ENCODE measurements around the gene THSD7A.

THSD7A gene, protein sequence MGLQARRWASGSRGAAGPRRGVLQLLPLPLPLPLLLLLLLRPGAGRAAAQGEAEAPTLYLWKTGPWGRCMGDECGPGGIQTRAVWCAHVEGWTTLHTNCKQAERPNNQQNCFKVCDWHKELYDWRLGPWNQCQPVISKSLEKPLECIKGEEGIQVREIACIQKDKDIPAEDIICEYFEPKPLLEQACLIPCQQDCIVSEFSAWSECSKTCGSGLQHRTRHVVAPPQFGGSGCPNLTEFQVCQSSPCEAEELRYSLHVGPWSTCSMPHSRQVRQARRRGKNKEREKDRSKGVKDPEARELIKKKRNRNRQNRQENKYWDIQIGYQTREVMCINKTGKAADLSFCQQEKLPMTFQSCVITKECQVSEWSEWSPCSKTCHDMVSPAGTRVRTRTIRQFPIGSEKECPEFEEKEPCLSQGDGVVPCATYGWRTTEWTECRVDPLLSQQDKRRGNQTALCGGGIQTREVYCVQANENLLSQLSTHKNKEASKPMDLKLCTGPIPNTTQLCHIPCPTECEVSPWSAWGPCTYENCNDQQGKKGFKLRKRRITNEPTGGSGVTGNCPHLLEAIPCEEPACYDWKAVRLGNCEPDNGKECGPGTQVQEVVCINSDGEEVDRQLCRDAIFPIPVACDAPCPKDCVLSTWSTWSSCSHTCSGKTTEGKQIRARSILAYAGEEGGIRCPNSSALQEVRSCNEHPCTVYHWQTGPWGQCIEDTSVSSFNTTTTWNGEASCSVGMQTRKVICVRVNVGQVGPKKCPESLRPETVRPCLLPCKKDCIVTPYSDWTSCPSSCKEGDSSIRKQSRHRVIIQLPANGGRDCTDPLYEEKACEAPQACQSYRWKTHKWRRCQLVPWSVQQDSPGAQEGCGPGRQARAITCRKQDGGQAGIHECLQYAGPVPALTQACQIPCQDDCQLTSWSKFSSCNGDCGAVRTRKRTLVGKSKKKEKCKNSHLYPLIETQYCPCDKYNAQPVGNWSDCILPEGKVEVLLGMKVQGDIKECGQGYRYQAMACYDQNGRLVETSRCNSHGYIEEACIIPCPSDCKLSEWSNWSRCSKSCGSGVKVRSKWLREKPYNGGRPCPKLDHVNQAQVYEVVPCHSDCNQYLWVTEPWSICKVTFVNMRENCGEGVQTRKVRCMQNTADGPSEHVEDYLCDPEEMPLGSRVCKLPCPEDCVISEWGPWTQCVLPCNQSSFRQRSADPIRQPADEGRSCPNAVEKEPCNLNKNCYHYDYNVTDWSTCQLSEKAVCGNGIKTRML (N-terminal part only)

DNA sequence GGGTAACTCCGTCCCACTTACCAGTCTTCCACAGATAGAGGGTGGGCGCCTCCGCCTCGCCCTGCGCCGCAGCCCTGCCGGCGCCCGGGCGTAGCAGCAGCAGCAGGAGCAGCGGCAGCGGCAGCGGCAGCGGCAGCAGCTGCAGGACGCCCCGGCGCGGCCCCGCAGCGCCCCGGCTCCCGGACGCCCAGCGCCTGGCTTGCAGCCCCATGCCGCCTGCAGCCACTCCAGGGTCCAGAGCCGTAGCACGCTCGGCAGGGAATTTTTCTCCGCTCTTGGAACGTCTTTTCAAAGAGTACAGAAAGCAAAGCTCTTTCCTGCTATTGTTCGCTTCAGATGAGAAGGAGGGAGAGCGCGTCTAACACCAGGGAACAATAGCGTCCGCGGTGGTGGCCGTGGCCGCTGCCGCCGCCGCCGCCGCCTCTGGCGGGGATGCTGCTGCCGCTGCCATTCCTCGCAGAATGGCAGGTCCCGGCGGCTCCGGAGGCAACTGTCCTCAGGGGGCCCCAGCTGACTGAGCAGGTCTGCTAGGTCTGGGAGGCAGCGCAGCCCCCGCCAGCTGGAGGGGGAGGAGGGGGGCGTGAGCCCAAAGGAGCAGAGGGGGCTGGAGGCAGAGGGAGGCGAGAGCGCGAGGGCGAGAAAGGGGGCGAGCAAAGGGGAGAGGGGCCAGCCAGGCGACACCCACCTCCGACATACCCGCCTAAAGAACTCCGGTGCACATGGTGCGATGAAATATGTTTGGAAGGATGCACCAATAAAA, at the start of gene THSD7A:
Gene THSD7A, minus strand, starts transcription at position 463 of the 760 bp plus-strand sequence. Its CDS starts 252 bp downstream, at position 211.
- TF ChIP-seq, protein P1, sequence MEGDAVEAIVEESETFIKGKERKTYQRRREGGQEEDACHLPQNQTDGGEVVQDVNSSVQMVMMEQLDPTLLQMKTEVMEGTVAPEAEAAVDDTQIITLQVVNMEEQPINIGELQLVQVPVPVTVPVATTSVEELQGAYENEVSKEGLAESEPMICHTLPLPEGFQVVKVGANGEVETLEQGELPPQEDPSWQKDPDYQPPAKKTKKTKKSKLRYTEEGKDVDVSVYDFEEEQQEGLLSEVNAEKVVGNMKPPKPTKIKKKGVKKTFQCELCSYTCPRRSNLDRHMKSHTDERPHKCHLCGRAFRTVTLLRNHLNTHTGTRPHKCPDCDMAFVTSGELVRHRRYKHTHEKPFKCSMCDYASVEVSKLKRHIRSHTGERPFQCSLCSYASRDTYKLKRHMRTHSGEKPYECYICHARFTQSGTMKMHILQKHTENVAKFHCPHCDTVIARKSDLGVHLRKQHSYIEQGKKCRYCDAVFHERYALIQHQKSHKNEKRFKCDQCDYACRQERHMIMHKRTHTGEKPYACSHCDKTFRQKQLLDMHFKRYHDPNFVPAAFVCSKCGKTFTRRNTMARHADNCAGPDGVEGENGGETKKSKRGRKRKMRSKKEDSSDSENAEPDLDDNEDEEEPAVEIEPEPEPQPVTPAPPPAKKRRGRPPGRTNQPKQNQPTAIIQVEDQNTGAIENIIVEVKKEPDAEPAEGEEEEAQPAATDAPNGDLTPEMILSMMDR (IDR thresholded peaks at IDR 0.05; ENCODE audit: borderline replicate concordance, control extremely low read depth, extremely low read depth, insufficient read depth, missing control alignments) = no peak
- in situ Hi-C loops (cut with MboI; ENCODE audit: low sequenced_read_pairs, unreplicated experiment) = no loop called here
- DNase-seq (ENCODE audit: low spot score) = peak; percentile 37

DNA sequence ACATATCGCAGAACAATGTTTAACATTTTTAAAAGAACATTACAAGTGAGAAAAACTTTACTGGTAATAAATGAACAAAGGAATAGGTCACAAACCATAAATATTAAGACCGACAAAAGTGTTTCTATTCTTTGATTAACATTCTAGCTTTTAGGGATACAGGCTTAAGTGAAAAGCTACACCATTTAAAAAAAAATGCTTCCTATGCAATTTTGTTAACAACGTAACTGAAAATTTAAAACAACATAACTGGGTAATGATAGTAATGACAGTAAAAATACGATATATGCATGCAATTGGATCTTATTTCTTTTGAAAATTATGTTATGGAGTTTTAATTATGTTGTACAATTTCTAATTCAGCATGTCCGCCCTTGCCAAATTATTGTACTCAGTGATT, 49.7 kb upstream of the THSD7A start:
- TF ChIP-seq, protein P1 (IDR thresholded peaks at IDR 0.05; ENCODE audit: borderline replicate concordance, control extremely low read depth, extremely low read depth, insufficient read depth, missing control alignments) = no peak
- in situ Hi-C loops (cut with MboI; ENCODE audit: low sequenced_read_pairs, unreplicated experiment) = no loop called here

DNA sequence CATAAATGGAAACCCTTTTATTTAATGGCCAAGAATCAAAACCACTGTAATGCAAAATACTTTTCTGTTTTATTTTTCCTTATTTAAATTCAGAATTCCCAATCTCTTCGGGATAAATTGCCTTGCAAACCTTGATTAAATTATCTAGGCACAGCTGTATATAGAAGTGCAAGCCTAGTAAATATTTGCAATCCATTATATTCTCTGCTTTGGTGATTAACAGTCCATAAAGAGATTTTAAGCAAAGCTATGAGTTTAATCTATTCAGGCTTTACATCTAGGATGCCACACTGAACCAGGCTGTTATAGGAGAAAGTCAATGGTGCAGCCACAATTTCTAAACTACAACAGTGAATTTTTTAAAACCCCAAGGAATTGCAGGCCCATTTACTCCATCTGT, 43.6 kb upstream of the THSD7A start:
- DNase-seq (ENCODE audit: low spot score) = no peak
- TF ChIP-seq, protein P1 (IDR thresholded peaks at IDR 0.05; ENCODE audit: borderline replicate concordance, control extremely low read depth, extremely low read depth, insufficient read depth, missing control alignments) = no peak
- in situ Hi-C loops (cut with MboI; ENCODE audit: low sequenced_read_pairs, unreplicated experiment) = no loop called here

More for the DNA sequence above, 49.7 kb upstream of the THSD7A start:
- DNase-seq (ENCODE audit: low spot score) = no peak

DNA sequence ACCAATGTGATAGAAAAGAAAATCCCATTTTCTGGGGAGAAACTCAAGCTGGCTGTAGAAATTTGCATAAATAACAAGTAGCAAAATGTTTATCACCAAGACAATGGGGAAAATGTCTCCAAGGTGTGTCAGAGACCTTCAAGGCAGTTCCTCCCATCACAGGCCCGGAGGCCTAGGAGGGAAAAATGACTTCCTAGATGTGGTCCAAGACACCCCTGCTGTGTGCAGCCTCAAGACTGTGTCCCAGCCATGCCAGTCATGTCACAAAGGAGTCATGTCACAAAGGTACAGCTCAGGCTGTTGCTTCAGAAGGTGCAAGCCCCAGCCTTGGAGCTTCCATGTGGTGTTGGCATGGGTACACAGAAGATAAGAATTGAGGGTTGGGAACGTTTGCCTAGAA, 33.7 kb upstream of the THSD7A start:
- DNase-seq (ENCODE audit: low spot score) = no peak
- TF ChIP-seq, protein P1 (IDR thresholded peaks at IDR 0.05; ENCODE audit: borderline replicate concordance, control extremely low read depth, extremely low read depth, insufficient read depth, missing control alignments) = no peak

DNA sequence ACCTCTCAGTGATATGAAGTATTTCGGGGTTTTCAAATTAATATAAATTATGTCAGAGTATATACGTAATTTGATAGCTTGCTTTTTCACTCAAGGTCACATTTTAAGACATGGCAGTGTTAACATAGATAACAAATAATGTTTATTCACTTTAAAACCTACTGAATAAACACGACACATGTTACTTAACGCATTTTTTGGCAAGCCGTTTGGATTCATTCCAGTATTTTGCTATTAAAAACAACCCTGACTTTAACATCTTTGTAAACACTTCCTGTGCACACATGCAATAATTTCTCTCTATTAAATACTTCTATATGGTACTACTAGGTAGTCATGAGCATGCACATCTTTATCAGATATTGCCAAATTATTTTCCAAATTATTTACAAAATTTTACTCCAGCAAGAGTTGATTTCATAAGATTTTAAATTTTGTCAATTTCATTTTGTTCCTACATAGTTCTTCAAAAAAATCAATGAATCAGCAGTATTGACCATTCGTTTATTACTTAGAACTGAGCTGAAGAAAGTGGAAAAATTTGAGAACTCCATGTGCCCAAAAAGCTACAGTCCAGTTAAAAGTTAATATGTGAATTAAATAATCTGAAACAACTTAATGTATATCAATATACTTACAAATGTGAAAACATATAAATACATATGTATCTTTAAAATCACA, 26.8 kb upstream of the THSD7A start:
- DNase-seq (ENCODE audit: low spot score) = no peak
- TF ChIP-seq, protein P1 (IDR thresholded peaks at IDR 0.05; ENCODE audit: borderline replicate concordance, control extremely low read depth, extremely low read depth, insufficient read depth, missing control alignments) = no peak
- in situ Hi-C loops (cut with MboI; ENCODE audit: low sequenced_read_pairs, unreplicated experiment) = no loop called here

More for the DNA sequence above, 33.7 kb upstream of the THSD7A start:
- in situ Hi-C loops (cut with MboI; ENCODE audit: low sequenced_read_pairs, unreplicated experiment) = no loop called here

Data from GM13976 (cell line).